ENCODE data around the gene OR6C1.
"Not testable (repeated sequence)": the region's sequence is repeated elsewhere in the genome, so short reads cannot be mapped to it uniquely, and the experiment has no call there.

The OR6C1 gene

GRCh38 chr12:55314043-55314442 is at the start of gene OR6C1:
Gene OR6C1, plus strand, starts transcription at chr12:55314343. Its CDS starts 6,257 bp downstream, at chr12:55320600.
- no peak for DNase-seq (ENCODE audit: low read depth in 2 of 2)

GRCh38 chr12:55280991-55281390 is 33.2 kb upstream of the OR6C1 start:
- no peak for DNase-seq (ENCODE audit: low read depth in 2 of 2)

GRCh38 chr12:55289999-55290398 is 24.1 kb upstream of the OR6C1 start:
- no peak for DNase-seq (ENCODE audit: low read depth in 2 of 2)

- DNase-seq (ENCODE audit: low read depth in 2 of 2) = no peak
These were observed 17.7 kb upstream of the OR6C1 start, which contains the start of gene OR6C6 for GRCh38 chr12:55296469-55296868. Gene OR6C6, minus strand, starts transcription at chr12:55296569. Its CDS starts 1,337 bp downstream, at chr12:55295232.

GRCh38 chr12:55320201-55320600 is 6.1 kb downstream of the OR6C1 start:
- DNase-seq (ENCODE audit: low read depth in 2 of 2) = no peak

GRCh38 chr12:55325801-55326200 is 11.7 kb downstream of the OR6C1 start:
- DNase-seq (ENCODE audit: low read depth in 2 of 2) = not testable (repeated sequence)

GRCh38 chr12:55330446-55330845 is 16.3 kb downstream of the OR6C1 start, which contains the start of gene OR6C3:
Gene OR6C3, plus strand, starts transcription at chr12:55330746. Its CDS starts 955 bp downstream, at chr12:55331701.
- DNase-seq (ENCODE audit: low read depth in 2 of 2) = no peak

- no peak for DNase-seq (ENCODE audit: low read depth in 2 of 2)
These were observed 21.9 kb downstream of the OR6C1 start for GRCh38 chr12:55336002-55336401.

GRCh38 chr12:55355338-55355737 is 41.2 kb downstream of the OR6C1 start:
- DNase-seq (ENCODE audit: low read depth in 2 of 2) = not testable (repeated sequence)

GRCh38 chr12:55362675-55363074 is 48.5 kb downstream of the OR6C1 start, which contains the start of gene OR6C75:
Gene OR6C75, plus strand, starts transcription at chr12:55362975. Its CDS starts 2,136 bp downstream, at chr12:55365111.
- no peak for DNase-seq (ENCODE audit: low read depth in 2 of 2)

GRCh38 chr12:55365086-55365485 is 50.9 kb downstream of the OR6C1 start:
- DNase-seq (ENCODE audit: low read depth in 2 of 2) = no peak
